Peyer's patch (tissue), 4 donors: ENCODE measurements around the gene BCKDK. TPM values are rescaled to one million over a fixed set of nuclear protein-coding genes. Genes with fewer than 3 reads are reported as not detected.

Source experiments
- DNase-seq, 3 donors: peaks; one replicate each; pipeline ENCODE4 v3.0.0-alpha.2; 2017 to 2019
- H3K27ac ChIP-seq, 4 donors: fragments of 200-600 bp; sonication (generic); one replicate each; pipeline ENCODE4 v1.5.1; 2016 to 2019
- H3K27me3 ChIP-seq, 2 donors: fragments of 200-600 bp; sonication (generic); one replicate each; pipeline ENCODE4 v1.5.1; 2019
- H3K36me3 ChIP-seq, 3 donors: fragments of 200-600 bp; sonication (generic); one replicate each; pipeline ENCODE4 v1.5.1; 2016 to 2019
- H3K4me1 ChIP-seq, 4 donors: fragments of 200-600 bp; sonication (generic); one replicate each; pipeline ENCODE4 v1.5.1; 2016 to 2019
- H3K4me3 ChIP-seq, 4 donors: fragments of 200-600 bp; sonication (generic); 1 replicate in 3 of 4; 2 replicates in 1 of 4; pipeline ENCODE4 v1.5.1; 2016 to 2019; ENCODE audit warnings: mild to moderate bottlenecking in 1 of 4
- H3K9me3 ChIP-seq, 4 donors: fragments of 200-600 bp; sonication (generic); one replicate each; pipeline ENCODE4 v1.5.1; 2016 to 2019; ENCODE audit warnings: mild to moderate bottlenecking in 1 of 4
- CTCF ChIP-seq, 6 experiments: fragments of 450-650 bp in 4 of 6; fragments of 200-600 bp in 2 of 6; sonication (generic) in 1 of 6; IDR thresholded peaks; one replicate each; pipeline ENCODE4 v1.5.1; 2017 to 2019; ENCODE audit warnings: antibody characterized with exemption in 6 of 6, mild to moderate bottlenecking in 3 of 6, moderate library complexity in 1 of 6
- POLR2A ChIP-seq, 2 donors: fragments of 450-650 bp; IDR thresholded peaks; one replicate each; pipeline ENCODE4 v1.5.1; 2017; ENCODE audit warnings: antibody characterized with exemption in 2 of 2, mild to moderate bottlenecking in 2 of 2, moderate library complexity in 2 of 2
- total RNA-seq, 4 donors: library from RNA; depleted of rRNA; stranded (reverse); fragments of >200 nt; gene quantifications; one replicate each; pipeline ENCODE4 v1.1.0, GENCODE V29; 2016

BCKDK gene
- total RNA-seq, 4 donors from 2014 or later: 30.5 to 71.4 (median 41.8) TPM

GRCh38 chr16:31111881-31112466 is 3.8 kb downstream of the BCKDK start:
- H3K4me3 ChIP-seq: no peak overlapping the region
- no peak overlapping the region for H3K27ac ChIP-seq
- no peaks in the 10 kb centered on the region for H3K9me3 ChIP-seq
- DNase-seq: peak in 1 of 3 donors; percentile 44
- H3K36me3 ChIP-seq: peaks cover 0 to 38% (median 0%) of the 10 kb centered on the region in 3 donors
- H3K27me3 ChIP-seq: no peaks in the 10 kb centered on the region
- peaks cover 0 to 41% (median 9%) of the 10 kb centered on the region in 4 donors for H3K4me1 ChIP-seq
- TF ChIP-seq CTCF (IDR thresholded peaks at IDR 0.05): no peak
- no peak for TF ChIP-seq POLR2A (IDR thresholded peaks at IDR 0.05)

- no peaks in the 10 kb centered on the region for H3K27me3 ChIP-seq
These were observed 4.5 kb downstream of the BCKDK start for GRCh38 chr16:31112711-31113110.

GRCh38 chr16:31113121-31114120 is 5.2 kb downstream of the BCKDK start:
- Histone ChIP-seq H3K4me1 (peaks cover 0 to 41% (median 6%) of the 10 kb centered on the region in 4 donors), H3K27me3 (no peaks in the 10 kb centered on the region), H3K27ac (peak overlapping the region in 3 of 4 donors; percentile 26 to 93 (median 51)), H3K36me3 (peaks cover 0 to 38% (median 0%) of the 10 kb centered on the region in 3 donors), H3K9me3 (no peaks in the 10 kb centered on the region), H3K4me3 (no peak overlapping the region)
- no peak for DNase-seq
- no peak for TF ChIP-seq POLR2A (IDR thresholded peaks at IDR 0.05)
- TF ChIP-seq CTCF (IDR thresholded peaks at IDR 0.05): no peak

More at GRCh38 chr16:31112711-31113110, 4.5 kb downstream of the BCKDK start:
- no peak for TF ChIP-seq POLR2A (IDR thresholded peaks at IDR 0.05)
- TF ChIP-seq CTCF (IDR thresholded peaks at IDR 0.05): no peak
- H3K27ac ChIP-seq: peak overlapping the region in 2 of 4 donors; percentile 51 to 93
- H3K4me1 ChIP-seq: peaks cover 0 to 41% (median 8%) of the 10 kb centered on the region in 4 donors
- no peak for DNase-seq
- H3K4me3 ChIP-seq: no peak overlapping the region
- H3K9me3 ChIP-seq: no peaks in the 10 kb centered on the region
- H3K36me3 ChIP-seq: peaks cover 0 to 38% (median 0%) of the 10 kb centered on the region in 3 donors

GRCh38 chr16:31114468-31114867 is 6.3 kb downstream of the BCKDK start:
- TF ChIP-seq CTCF (IDR thresholded peaks at IDR 0.05) (no peak), POLR2A (IDR thresholded peaks at IDR 0.05) (peak in 1 of 2 donors; percentile 11)
- H3K4me1 ChIP-seq: peaks cover 0 to 40% (median 0%) of the 10 kb centered on the region in 4 donors
- H3K4me3 ChIP-seq: no peak overlapping the region
- H3K27me3 ChIP-seq: no peaks in the 10 kb centered on the region
- H3K27ac ChIP-seq: peak overlapping the region in 3 of 4 donors; percentile 26 to 93 (median 51)
- H3K9me3 ChIP-seq: no peaks in the 10 kb centered on the region
- no peak for DNase-seq
- peaks cover 0 to 41% (median 0%) of the 10 kb centered on the region in 3 donors for H3K36me3 ChIP-seq

GRCh38 chr16:31117384-31118222 is 9.4 kb downstream of the BCKDK start, which contains the start of gene KAT8:
Gene KAT8, plus strand, starts transcription at chr16:31117664. Its CDS starts 18 bp downstream, at chr16:31117682.
- H3K36me3 ChIP-seq: peaks cover 0 to 41% (median 0%) of the 10 kb centered on the region in 3 donors
- peak within 1 kb of the TSS; percentile 93 to 100 (median 98) for H3K27ac ChIP-seq
- no peak for TF ChIP-seq CTCF (IDR thresholded peaks at IDR 0.05)
- TF ChIP-seq POLR2A (IDR thresholded peaks at IDR 0.05): peak; percentile 93 to 94
- peaks cover 0 to 38% (median 0%) of the 10 kb centered on the region in 4 donors for H3K4me1 ChIP-seq
- DNase-seq: peak; percentile 99
- no peaks in the 10 kb centered on the region for H3K27me3 ChIP-seq
- peak within 1 kb of the TSS; percentile 69 to 90 (median 85) for H3K4me3 ChIP-seq
- no peaks in the 10 kb centered on the region for H3K9me3 ChIP-seq
